Liver (tissue), 9 donors: ENCODE data around the gene ULK4. TPM values are rescaled to one million over a fixed set of nuclear protein-coding genes. Genes with fewer than 3 reads are reported as not detected.

ENCODE experiments used
- DNase-seq: peaks from one replicate; pipeline ENCODE4 v3.0.0-alpha.2; 2017; ENCODE audit warnings: low spot score
- H3K27ac ChIP-seq, 2 donors: one replicate each; pipeline ENCODE4 v1.7.0; 2013; ENCODE audit warnings: inconsistent platforms in 2 of 2, low read length in 2 of 2, control low read depth in 1 of 2, low read depth in 1 of 2, mild to moderate bottlenecking in 1 of 2
- H3K27me3 ChIP-seq, 4 donors: one replicate each; pipeline versions ENCODE4 v1.6.1 to v1.7.0; 2013; ENCODE audit warnings: low read length in 3 of 4, inconsistent platforms in 1 of 4, mild to moderate bottlenecking in 1 of 4, moderate library complexity in 1 of 4; ENCODE audit not compliant: control insufficient read depth in 4 of 4, insufficient read depth in 4 of 4
- H3K36me3 ChIP-seq, 4 donors: one replicate each; pipeline versions ENCODE4 v1.6.1 to v1.7.0; 2013; ENCODE audit warnings: low read length in 3 of 4, mild to moderate bottlenecking in 3 of 4, low read depth in 1 of 4, moderate library complexity in 1 of 4; ENCODE audit not compliant: control insufficient read depth in 4 of 4, insufficient read depth in 3 of 4
- H3K4me1 ChIP-seq, 4 donors: one replicate each; pipeline versions ENCODE4 v1.6.1 to v1.7.0; 2013; ENCODE audit warnings: low read length in 3 of 4, mild to moderate bottlenecking in 3 of 4, moderate library complexity in 1 of 4; ENCODE audit not compliant: control insufficient read depth in 4 of 4, insufficient read depth in 4 of 4
- H3K4me3 ChIP-seq, 3 donors: one replicate each; pipeline versions ENCODE4 v1.6.1 to v1.7.0; 2013; ENCODE audit warnings: low read length in 3 of 3, control low read depth in 1 of 3, low read depth in 1 of 3, mild to moderate bottlenecking in 1 of 3
- H3K9ac ChIP-seq, 2 donors: one replicate each; pipeline ENCODE4 v1.7.0; 2013; ENCODE audit warnings: low read length in 2 of 2, mild to moderate bottlenecking in 2 of 2, moderate library complexity in 2 of 2, control low read depth in 1 of 2, low read depth in 1 of 2
- H3K9me3 ChIP-seq, 4 donors: one replicate each; pipeline versions ENCODE4 v1.6.1 to v1.7.0; 2013; ENCODE audit warnings: low read length in 3 of 4; ENCODE audit not compliant: control insufficient read depth in 4 of 4
- EGR1 ChIP-seq, 2 donors: IDR thresholded peaks; 2 replicates each; pipeline ENCODE4 v1.6.1; 2016 to 2018; ENCODE audit warnings: antibody characterized with exemption in 2 of 2, low read depth in 2 of 2
- FOXA1 ChIP-seq: IDR thresholded peaks from 2 replicates; pipeline ENCODE4 v1.6.1; 2016; ENCODE audit warnings: antibody characterized with exemption
- FOXA2 ChIP-seq: IDR thresholded peaks from 2 replicates; pipeline ENCODE4 v1.6.1; 2016; ENCODE audit warnings: antibody characterized with exemption
- GABPA ChIP-seq, 2 donors: IDR thresholded peaks in 1 of 2; conservative IDR thresholded peaks in 1 of 2; 2 replicates each; pipeline ENCODE4 v1.6.1; 2016; ENCODE audit warnings: antibody characterized with exemption in 2 of 2, mild to moderate bottlenecking in 1 of 2, moderate library complexity in 1 of 2
- HNF4A ChIP-seq, 2 donors: conservative IDR thresholded peaks; 2 replicates each; pipeline ENCODE4 v1.6.1; 2016; ENCODE audit warnings: antibody characterized with exemption in 2 of 2, mild to moderate bottlenecking in 2 of 2
- HNF4G ChIP-seq: IDR thresholded peaks from 2 replicates; pipeline ENCODE4 v1.6.1; 2016; ENCODE audit warnings: antibody characterized with exemption
- JUND ChIP-seq, 2 donors: IDR thresholded peaks; 2 replicates each; pipeline ENCODE4 v1.6.1; 2016; ENCODE audit warnings: antibody characterized with exemption in 2 of 2
- NR2F2 ChIP-seq: IDR thresholded peaks from 2 replicates; pipeline ENCODE4 v1.6.1; 2016; ENCODE audit warnings: antibody characterized with exemption
- RAD21 ChIP-seq, 2 donors: IDR thresholded peaks; 2 replicates each; pipeline ENCODE4 v1.6.1; 2016; ENCODE audit warnings: antibody characterized with exemption in 2 of 2, mild to moderate bottlenecking in 2 of 2
- RXRA ChIP-seq, 2 donors: IDR thresholded peaks; 2 replicates each; pipeline ENCODE4 v1.6.1; 2017 to 2018; ENCODE audit warnings: antibody characterized with exemption in 2 of 2, mild to moderate bottlenecking in 1 of 2
- SP1 ChIP-seq: IDR thresholded peaks from 2 replicates; pipeline ENCODE4 v1.6.1; 2018; ENCODE audit warnings: antibody characterized with exemption, mild to moderate bottlenecking
- TAF1 ChIP-seq: conservative IDR thresholded peaks from 2 replicates; pipeline ENCODE4 v1.6.1; 2016; ENCODE audit warnings: antibody characterized with exemption, mild to moderate bottlenecking
- YY1 ChIP-seq: IDR thresholded peaks from 2 replicates; pipeline ENCODE4 v1.6.1; 2016; ENCODE audit warnings: antibody characterized with exemption, mild to moderate bottlenecking
- WGBS: extraction: QIAGEN DNeasy Blood & Tissue Kit; methylation state at CpG from one replicate; pipeline ENCODE4 v1.1.7; 2013; 5-methylcytosine and 5-hydroxymethylcytosine counted together
- polyA plus RNA-seq, 2 donors: library from polyadenylated mRNA; stranded (reverse) in 1 of 2; unstranded in 1 of 2; fragments of 200-250 nt in 1 of 2; fragments of >200 nt in 1 of 2; fragmentation: Nextera tagmentation in 1 of 2; extraction: Ambion mirVana in 1 of 2; gene quantifications; one replicate each; pipeline versions ENCODE4 v1.2.1 to v1.2.3, GENCODE V29; 2013 to 2015
- total RNA-seq, 2 donors: library from RNA; depleted of rRNA; stranded (reverse); fragments of >200 nt; gene quantifications; one replicate each; pipeline ENCODE4 v1.2.3, GENCODE V29; 2014
- TF ChIP-seq, protein P1 (sequence below): fragments of 150-350 bp; IDR thresholded peaks from 2 replicates; pipeline ENCODE4 v1.5.1; 2017; ENCODE audit warnings: improper control_type of control experiment, low read depth, low read length; ENCODE audit not compliant: missing input control
- TF ChIP-seq, protein P2 (sequence below): IDR thresholded peaks from 2 replicates; pipeline ENCODE4 v1.6.1; 2016; ENCODE audit warnings: antibody characterized with exemption
- TF ChIP-seq, protein P3 (sequence below): IDR thresholded peaks from 2 replicates; pipeline ENCODE4 v1.6.1; 2016; ENCODE audit warnings: antibody characterized with exemption, mild to moderate bottlenecking
- TF ChIP-seq, protein P4 (sequence below): IDR thresholded peaks from 2 replicates; pipeline ENCODE4 v1.6.1; 2016; ENCODE audit warnings: antibody characterized with exemption
- TF ChIP-seq, protein P5 (sequence below): IDR thresholded peaks from 2 replicates; pipeline ENCODE4 v1.6.1; 2016; ENCODE audit warnings: antibody characterized with exemption
- donor health status: healthy.
- donor health status: healthy.
- donor health status: healthy.
- donor health status: healthy.
- donor health status: healthy.

Gene ULK4
- total and polyA plus RNA-seq, 4 donors: 1.1 to 11.5 (median 3.2) TPM

DNA sequence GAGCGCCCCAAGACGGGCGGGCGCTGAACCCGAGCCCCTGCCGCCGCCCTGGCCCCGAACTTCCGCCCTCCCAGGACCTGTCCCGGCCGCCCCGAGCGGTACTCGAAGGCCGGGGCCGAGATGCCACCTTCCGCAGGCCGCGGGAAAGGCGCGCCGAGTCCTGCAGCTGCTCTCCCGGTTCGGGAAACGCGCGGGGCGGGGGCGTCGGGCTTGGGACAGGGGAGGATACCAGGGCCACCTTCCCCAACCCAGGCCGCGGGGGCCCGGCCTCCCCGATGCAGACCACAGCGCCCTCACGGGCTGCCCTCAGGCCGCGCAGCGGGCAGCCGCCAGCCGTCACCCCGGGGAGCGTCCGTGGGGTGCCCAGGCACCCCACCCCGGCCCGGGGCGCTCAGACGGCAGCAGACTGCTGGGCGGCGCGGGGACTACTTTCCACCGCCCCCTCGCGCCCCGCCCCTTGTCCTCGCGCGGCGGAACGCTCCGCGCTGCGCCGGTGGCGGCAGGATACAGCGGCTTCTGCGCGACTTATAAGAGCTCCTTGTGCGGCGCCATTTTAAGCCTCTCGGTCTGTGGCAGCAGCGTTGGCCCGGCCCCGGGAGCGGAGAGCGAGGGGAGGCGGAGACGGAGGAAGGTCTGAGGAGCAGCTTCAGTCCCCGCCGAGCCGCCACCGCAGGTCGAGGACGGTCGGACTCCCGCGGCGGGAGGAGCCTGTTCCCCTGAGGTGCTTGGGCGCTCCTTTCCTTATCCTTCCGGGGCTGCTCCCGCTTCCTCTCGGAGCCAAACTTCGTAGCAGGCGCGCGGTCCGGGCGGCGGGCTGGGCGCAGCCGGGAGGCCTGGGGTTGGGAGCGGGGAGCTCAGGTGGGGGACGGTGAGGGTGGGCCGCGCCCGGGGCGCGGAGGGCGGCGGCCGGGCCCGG is 762.7 kb downstream of the ULK4 start, which contains the start of gene CTNNB1:
Gene CTNNB1, plus strand, starts transcription at position 556 of the 916 bp plus-strand sequence. CDS start 24,564 bp downstream, outside the sequence.
- TF ChIP-seq, protein P1, sequence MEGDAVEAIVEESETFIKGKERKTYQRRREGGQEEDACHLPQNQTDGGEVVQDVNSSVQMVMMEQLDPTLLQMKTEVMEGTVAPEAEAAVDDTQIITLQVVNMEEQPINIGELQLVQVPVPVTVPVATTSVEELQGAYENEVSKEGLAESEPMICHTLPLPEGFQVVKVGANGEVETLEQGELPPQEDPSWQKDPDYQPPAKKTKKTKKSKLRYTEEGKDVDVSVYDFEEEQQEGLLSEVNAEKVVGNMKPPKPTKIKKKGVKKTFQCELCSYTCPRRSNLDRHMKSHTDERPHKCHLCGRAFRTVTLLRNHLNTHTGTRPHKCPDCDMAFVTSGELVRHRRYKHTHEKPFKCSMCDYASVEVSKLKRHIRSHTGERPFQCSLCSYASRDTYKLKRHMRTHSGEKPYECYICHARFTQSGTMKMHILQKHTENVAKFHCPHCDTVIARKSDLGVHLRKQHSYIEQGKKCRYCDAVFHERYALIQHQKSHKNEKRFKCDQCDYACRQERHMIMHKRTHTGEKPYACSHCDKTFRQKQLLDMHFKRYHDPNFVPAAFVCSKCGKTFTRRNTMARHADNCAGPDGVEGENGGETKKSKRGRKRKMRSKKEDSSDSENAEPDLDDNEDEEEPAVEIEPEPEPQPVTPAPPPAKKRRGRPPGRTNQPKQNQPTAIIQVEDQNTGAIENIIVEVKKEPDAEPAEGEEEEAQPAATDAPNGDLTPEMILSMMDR: no peak
- TF ChIP-seq, protein P2, sequence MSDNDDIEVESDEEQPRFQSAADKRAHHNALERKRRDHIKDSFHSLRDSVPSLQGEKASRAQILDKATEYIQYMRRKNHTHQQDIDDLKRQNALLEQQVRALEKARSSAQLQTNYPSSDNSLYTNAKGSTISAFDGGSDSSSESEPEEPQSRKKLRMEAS: no peak
- TF ChIP-seq HNF4A (conservative IDR thresholded peaks at IDR 0.05) (peak in 1 of 2 donors; percentile 42), GABPA (IDR thresholded peaks at IDR 0.05 in 1 of 2, conservative IDR thresholded peaks at IDR 0.05 in 1 of 2) (peak in 1 of 2 donors; percentile 12), HNF4G (peak; percentile 29), RXRA (IDR thresholded peaks at IDR 0.05) (peak; percentile 13 to 39), EGR1 (IDR thresholded peaks at IDR 0.05; ENCODE audit: low read depth in 2 of 2) (peak; percentile 53 to 72), TAF1 (peak; percentile 97), FOXA1 (no peak), RAD21 (IDR thresholded peaks at IDR 0.05) (peak; percentile 44 to 53), SP1 (peak; percentile 65), FOXA2 (no peak), YY1 (peak; percentile 98), JUND (IDR thresholded peaks at IDR 0.05) (no peak), NR2F2 (no peak)
- TF ChIP-seq, protein P3, sequence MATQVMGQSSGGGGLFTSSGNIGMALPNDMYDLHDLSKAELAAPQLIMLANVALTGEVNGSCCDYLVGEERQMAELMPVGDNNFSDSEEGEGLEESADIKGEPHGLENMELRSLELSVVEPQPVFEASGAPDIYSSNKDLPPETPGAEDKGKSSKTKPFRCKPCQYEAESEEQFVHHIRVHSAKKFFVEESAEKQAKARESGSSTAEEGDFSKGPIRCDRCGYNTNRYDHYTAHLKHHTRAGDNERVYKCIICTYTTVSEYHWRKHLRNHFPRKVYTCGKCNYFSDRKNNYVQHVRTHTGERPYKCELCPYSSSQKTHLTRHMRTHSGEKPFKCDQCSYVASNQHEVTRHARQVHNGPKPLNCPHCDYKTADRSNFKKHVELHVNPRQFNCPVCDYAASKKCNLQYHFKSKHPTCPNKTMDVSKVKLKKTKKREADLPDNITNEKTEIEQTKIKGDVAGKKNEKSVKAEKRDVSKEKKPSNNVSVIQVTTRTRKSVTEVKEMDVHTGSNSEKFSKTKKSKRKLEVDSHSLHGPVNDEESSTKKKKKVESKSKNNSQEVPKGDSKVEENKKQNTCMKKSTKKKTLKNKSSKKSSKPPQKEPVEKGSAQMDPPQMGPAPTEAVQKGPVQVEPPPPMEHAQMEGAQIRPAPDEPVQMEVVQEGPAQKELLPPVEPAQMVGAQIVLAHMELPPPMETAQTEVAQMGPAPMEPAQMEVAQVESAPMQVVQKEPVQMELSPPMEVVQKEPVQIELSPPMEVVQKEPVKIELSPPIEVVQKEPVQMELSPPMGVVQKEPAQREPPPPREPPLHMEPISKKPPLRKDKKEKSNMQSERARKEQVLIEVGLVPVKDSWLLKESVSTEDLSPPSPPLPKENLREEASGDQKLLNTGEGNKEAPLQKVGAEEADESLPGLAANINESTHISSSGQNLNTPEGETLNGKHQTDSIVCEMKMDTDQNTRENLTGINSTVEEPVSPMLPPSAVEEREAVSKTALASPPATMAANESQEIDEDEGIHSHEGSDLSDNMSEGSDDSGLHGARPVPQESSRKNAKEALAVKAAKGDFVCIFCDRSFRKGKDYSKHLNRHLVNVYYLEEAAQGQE: peak; percentile 94
- TF ChIP-seq, protein P4, sequence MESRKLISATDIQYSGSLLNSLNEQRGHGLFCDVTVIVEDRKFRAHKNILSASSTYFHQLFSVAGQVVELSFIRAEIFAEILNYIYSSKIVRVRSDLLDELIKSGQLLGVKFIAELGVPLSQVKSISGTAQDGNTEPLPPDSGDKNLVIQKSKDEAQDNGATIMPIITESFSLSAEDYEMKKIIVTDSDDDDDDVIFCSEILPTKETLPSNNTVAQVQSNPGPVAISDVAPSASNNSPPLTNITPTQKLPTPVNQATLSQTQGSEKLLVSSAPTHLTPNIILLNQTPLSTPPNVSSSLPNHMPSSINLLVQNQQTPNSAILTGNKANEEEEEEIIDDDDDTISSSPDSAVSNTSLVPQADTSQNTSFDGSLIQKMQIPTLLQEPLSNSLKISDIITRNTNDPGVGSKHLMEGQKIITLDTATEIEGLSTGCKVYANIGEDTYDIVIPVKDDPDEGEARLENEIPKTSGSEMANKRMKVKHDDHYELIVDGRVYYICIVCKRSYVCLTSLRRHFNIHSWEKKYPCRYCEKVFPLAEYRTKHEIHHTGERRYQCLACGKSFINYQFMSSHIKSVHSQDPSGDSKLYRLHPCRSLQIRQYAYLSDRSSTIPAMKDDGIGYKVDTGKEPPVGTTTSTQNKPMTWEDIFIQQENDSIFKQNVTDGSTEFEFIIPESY: no peak
- TF ChIP-seq, protein P5, sequence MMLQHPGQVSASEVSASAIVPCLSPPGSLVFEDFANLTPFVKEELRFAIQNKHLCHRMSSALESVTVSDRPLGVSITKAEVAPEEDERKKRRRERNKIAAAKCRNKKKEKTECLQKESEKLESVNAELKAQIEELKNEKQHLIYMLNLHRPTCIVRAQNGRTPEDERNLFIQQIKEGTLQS: no peak
- no peaks in the 10 kb centered on the region for H3K9me3 ChIP-seq
- peak within 1 kb of the TSS; percentile 90 to 97 for H3K9ac ChIP-seq
- H3K27me3 ChIP-seq: no peaks in the 10 kb centered on the region
- peak; percentile 93 for DNase-seq
- H3K4me3 ChIP-seq: peak within 1 kb of the TSS; percentile 86 to 97 (median 95)
- H3K27ac ChIP-seq: peak within 1 kb of the TSS; percentile 88 to 97
- peaks cover 2 to 33% (median 23%) of the 10 kb centered on the region in 4 donors for H3K4me1 ChIP-seq
- under 1% methylated on average over 112 of the region's 112 CpGs for WGBS
- H3K36me3 ChIP-seq: no peaks in the 10 kb centered on the region
